Stimulated activated CD4-positive, alpha-beta T cell treated with anti-CD3 and anti-CD28 coated beads, Interleukin-1b, Interleukin-23, amount 100 ng/mL, for 48 hours (primary cell): Measurements from ENCODE around the gene PDGFA.

ENCODE experiments used
- DNase-seq: peaks from one replicate; pipeline ENCODE4 v3.0.0-alpha.2; 2020

The PDGFA gene

GRCh38 chr7:534075-534474 lies 14.4 kb upstream of the PDGFA start:
- no peak for DNase-seq

- no peak for DNase-seq
These were observed 13.6 kb upstream of the PDGFA start for GRCh38 chr7:533266-533665.

- DNase-seq: no peak
These were observed 12.9 kb upstream of the PDGFA start for GRCh38 chr7:532379-533143.

GRCh38 chr7:531777-532176 lies 12.1 kb upstream of the PDGFA start:
- no peak for DNase-seq

- DNase-seq: no peak
These were observed 8.8 kb upstream of the PDGFA start for GRCh38 chr7:528451-528850.

GRCh38 chr7:527723-528122 lies 8.1 kb upstream of the PDGFA start:
- no peak for DNase-seq

GRCh38 chr7:526460-527034 lies 6.9 kb upstream of the PDGFA start:
- DNase-seq: no peak

GRCh38 chr7:525740-526139 lies 6.1 kb upstream of the PDGFA start:
- no peak for DNase-seq

GRCh38 chr7:524800-525199 lies 5.2 kb upstream of the PDGFA start:
- DNase-seq: no peak

DNA sequence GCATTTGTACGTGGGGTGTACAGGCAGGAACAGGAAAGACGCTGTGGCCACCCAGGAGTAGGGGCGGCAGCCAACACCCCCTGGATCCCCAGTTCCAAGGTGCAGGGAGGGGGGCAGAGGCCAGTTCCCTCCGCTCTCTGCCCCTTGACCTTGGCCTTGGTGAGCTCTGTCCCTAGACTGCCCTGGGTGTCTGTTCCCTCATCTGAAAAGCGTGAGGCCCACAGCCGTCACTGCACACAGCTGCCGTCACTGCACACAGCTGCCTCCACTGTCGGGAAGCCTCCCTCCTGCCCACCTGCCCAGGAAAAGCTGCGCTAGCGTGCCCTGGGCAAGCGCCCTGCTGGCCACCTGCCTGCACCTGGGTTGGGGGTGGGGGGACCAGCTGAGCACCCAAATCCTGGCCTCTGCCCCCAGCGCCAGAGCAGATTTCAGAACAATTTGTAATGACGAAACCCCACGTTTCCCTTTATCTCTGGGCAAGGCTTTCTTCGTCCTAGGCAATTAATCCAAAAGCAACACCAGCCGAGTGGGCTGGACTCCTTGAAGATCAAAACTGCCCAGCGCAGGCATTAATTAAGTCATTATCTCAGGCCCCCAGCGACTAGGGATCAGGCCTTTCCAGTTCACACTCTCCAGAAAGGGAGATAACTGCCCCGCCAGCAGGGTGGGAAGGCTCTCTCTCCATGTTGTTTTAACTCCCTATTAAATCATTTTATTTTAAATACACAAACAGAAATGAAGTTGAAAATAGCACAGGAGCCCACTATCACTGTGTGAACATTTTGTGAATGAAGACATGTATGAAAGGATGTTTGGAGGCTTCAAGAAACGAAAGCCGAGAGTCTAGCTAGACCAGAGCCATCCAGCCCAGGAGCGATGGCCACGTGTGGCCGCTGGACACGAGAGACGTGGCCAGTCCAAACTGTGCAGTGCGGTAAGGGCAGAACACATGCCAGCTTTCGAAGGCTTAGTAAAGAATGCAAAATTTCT lies 4.0 kb upstream of the PDGFA start:
- DNase-seq: no peak

DNA sequence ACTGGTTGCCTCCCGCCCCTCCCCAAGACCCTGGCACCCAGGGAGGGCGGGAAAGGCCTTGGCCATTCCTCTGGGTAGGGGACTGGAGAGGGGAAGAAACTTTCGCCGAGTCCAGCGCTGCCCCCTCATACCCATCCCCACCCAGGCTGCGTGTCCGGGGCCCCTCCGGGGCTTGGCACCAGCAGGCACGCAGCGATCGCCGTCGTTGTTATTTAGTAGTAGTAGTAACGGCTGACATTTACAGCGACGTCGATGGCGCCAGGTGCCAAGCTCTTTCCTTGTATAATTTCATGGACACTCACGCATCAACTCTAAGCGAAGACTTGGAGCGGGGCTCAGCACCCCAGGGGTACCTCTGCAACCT lies 3.3 kb upstream of the PDGFA start:
- DNase-seq: no peak

GRCh38 chr7:522071-522950 lies 2.7 kb upstream of the PDGFA start:
- no peak for DNase-seq

GRCh38 chr7:521221-522070 lies 1.8 kb upstream of the PDGFA start:
- no peak for DNase-seq

GRCh38 chr7:520503-521161 lies 986 bp upstream of the PDGFA start:
- no peak for DNase-seq

DNA sequence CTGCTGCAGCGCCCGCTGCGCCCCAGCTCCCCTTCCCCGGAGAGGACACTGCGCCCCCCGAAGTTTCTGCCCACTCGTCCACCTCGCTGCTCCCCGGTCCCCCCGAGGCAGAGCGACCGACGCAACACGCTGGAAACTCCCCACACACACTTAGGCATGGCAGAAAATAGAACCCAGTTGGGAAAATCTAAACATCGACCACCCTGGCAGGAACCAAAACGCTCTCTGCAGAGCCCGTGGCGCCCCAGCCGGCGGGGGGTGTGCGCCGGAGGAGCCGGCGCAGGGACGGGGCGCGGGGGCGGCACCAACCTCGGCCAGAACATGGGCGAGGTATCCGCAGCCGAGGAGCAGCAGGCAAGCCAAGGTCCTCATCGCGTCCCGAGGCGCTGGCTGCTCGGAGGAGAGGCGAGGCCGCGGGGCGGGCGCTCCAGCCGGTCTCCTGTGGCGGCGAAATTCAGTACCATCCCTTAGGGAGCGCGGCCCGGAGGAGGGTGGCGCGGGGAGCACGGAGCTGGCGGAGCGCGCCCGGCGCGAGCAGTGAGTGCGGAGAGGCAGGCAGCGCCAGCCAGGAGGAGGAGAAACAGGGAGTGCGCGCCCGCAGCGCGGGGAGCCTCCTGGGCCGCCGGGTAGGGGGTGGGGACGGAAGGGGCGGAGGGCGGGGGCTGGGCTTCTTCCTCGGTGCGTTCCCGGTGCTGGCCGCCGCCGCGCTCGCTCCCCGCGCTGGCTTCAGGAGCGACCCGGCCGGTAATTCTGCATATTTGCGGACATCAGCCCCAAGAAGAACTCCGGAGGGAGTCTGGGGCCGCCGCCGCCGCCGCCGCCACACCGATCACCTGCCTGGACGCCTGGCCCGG lies 789 bp downstream of the PDGFA start:
- peak; percentile 39 for DNase-seq

DNA sequence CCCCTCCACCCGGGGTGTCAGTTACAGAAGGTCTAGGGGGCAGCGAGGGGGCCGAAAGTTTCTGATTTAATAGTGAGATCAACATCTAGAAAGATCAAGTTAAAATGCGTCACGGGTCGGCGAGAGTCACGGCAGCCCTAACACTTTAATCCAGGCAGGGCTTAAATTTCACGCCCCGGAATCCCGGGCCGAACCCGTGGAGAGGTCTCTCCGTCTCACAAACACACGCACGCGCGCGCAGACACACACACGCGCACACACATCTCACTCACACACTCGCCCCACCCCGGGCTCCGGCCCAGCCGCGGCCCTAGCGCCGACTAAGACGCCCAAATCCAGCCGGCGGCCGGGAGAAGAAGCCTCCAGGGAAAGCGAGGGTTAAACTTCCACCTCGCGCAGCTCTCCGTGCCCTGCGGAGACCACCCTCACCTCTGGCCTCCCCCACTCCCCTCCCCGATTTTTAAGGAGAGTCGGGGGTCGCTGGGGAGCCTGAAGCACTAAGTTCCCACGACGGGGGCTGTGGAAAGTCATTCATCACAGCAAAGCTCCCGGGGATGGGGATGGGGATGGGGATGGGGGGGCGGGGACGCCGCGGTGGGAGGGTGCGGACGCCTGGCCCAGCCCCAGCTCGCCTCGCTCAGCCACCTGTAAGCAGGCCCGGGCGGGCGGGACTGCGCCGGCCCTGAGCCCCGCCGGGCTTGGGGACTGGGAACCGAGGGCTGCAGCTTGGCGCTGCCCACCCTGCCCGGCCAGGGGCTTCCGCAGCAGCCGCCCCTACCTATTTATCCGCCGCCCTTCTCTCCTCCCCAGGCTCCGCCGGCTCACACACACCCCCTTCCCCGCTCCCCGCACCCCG lies 1.6 kb downstream of the PDGFA start:
- DNase-seq: no peak

GRCh38 chr7:516606-517456 lies 2.8 kb downstream of the PDGFA start:
- DNase-seq: no peak

- no peak for DNase-seq
These were observed 3.4 kb downstream of the PDGFA start for GRCh38 chr7:516216-516605.
